ENCODE data around the gene TRIM5. TPM values are rescaled to one million over a fixed set of nuclear protein-coding genes. Genes with fewer than 3 reads are reported as not detected.

Gene TRIM5
- total and polyA plus RNA-seq, 9 of the 15 experiments (the other 6 are each of a cell fraction or from before 2014, with no cell fraction given) = 7.7 to 20.8 (median 15.0) TPM

DNA sequence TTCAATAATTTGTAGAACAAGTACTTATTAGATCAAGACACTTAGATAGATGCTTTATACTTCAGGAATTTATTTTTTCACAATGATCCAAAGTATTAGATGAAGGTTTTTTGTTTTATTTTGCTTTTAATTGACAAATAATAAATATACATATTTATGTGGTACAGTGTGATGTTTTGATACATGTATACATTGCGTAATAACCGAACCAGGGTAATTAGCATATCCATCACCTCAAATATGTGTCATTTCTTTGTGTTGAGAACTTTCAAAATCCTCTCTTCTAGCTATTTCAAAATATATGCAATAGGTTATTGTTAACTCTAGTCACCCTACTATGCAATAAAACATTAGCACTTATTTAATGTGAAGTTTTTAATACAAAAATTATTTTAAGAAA is 21.4 kb downstream of the TRIM5 start:
- no peaks in the 10 kb centered on the region for H3K79me2 ChIP-seq (ENCODE audit: control insufficient read depth, insufficient read depth, low read length)
- no peak overlapping the region for H3K27ac ChIP-seq (ENCODE audit: extremely low read depth, low read depth, low read length)
- H3K4me1 ChIP-seq (replicated peaks in 1 of 2; ENCODE audit: control insufficient read depth in 2 of 2, insufficient read depth in 2 of 2, low read length in 2 of 2) = peaks cover 0 to 10% of the 10 kb centered on the region in 2 experiments; a peak in 3 of 5 replicates
- intact Hi-C loops (cut with micrococcal nuclease) = no loop called here
- peaks cover 3% of the 10 kb centered on the region for H3K9me1 ChIP-seq (ENCODE audit: control insufficient read depth, insufficient read depth, low read length)
- no peak overlapping the region for H3K4me2 ChIP-seq (ENCODE audit: insufficient read depth, low read length)
- in situ Hi-C loops (cut with MboI) = no loop called here
- DNase-seq (ENCODE audit: extremely low read depth in 1 of 4, low spot score in 3 of 4) (no peak), ATAC-seq (no peak), FAIRE-seq (no peak)
- TF ChIP-seq MYNN (IDR thresholded peaks at IDR 0.05) = no peak
- no peak for TF ChIP-seq MYNN (CRISPR knock-in tag; IDR thresholded peaks at IDR 0.05)
- TF ChIP-seq ZNF589 (CRISPR knock-in tag; IDR thresholded peaks at IDR 0.05; ENCODE audit: low read depth) = no peak
- TF ChIP-seq GATAD2B (IDR thresholded peaks at IDR 0.05; ENCODE audit: borderline replicate concordance) = no peak
- no peak for TF ChIP-seq CEBPG (CRISPR knock-in tag; IDR thresholded peaks at IDR 0.05)
- peak; percentile 72 to 97 for TF ChIP-seq CEBPG (tag; conservative IDR thresholded peaks at IDR 0.05 in 1 of 2, IDR thresholded peaks at IDR 0.05 in 1 of 2)
- TF ChIP-seq ZFP36 (IDR thresholded peaks at IDR 0.05; ENCODE audit: low read depth, low read length, partially characterized antibody) = no peak
- no peak for TF ChIP-seq GATAD2A (IDR thresholded peaks at IDR 0.05)
- peak; percentile 91 for TF ChIP-seq CEBPB (tag; IDR thresholded peaks at IDR 0.05)
- H3K9me3 ChIP-seq (replicated peaks; ENCODE audit: control insufficient read depth, insufficient read depth, low read depth, low read length) = no peaks in the 10 kb centered on the region
- no peaks in the 10 kb centered on the region for H3K27me3 ChIP-seq (ENCODE audit: control insufficient read depth in 2 of 2, insufficient read depth in 2 of 2, low read length in 2 of 2)
- no peak overlapping the region for H2AFZ ChIP-seq (ENCODE audit: low read depth, low read length)
- no TSS peak for BruUV-seq (replicated peaks)
- no peaks in the 10 kb centered on the region for H4K20me1 ChIP-seq (replicated peaks; ENCODE audit: control insufficient read depth, insufficient read depth, low read length)
- CTCF ChIA-PET (ENCODE audit: low intra/inter-chr PET ratio) = no interaction called here
- no peak overlapping the region for H3K4me3 ChIP-seq
- WGBS (ENCODE audit: insufficient coverage, low coverage, missing lambda C conversion rate) = 94% methylated on average over 2 of the region's 2 CpGs
- POLR2A ChIA-PET = interaction anchor here (1.2 kb wide), 1 partner anchor 21 kb away, joined by 4 read pairs; the partner anchor contains the start of gene TRIM5
- H3K36me3 ChIP-seq (ENCODE audit: control insufficient read depth, insufficient read depth, low read length) = peaks cover 9% of the 10 kb centered on the region; the same call in 2 of the 3 replicates
- no peak overlapping the region for H3K9ac ChIP-seq (ENCODE audit: insufficient read depth in 1 of 2, low read depth in 2 of 2, low read length in 2 of 2)

Measured in K562 (cell line).